Measurements from ENCODE around the gene ABLIM2.

Gene ABLIM2

GRCh38 chr4:7929118-7929951 is 229.3 kb downstream of the ABLIM2 start (continued):
- TF ChIP-seq, protein P1, sequence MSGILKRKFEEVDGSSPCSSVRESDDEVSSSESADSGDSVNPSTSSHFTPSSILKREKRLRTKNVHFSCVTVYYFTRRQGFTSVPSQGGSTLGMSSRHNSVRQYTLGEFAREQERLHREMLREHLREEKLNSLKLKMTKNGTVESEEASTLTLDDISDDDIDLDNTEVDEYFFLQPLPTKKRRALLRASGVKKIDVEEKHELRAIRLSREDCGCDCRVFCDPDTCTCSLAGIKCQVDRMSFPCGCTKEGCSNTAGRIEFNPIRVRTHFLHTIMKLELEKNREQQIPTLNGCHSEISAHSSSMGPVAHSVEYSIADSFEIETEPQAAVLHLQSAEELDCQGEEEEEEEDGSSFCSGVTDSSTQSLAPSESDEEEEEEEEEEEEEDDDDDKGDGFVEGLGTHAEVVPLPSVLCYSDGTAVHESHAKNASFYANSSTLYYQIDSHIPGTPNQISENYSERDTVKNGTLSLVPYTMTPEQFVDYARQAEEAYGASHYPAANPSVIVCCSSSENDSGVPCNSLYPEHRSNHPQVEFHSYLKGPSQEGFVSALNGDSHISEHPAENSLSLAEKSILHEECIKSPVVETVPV (CRISPR knock-in tag; IDR thresholded peaks at IDR 0.05), result no peak
- TF ChIP-seq OSR1 (CRISPR knock-in tag; IDR thresholded peaks at IDR 0.05) (no peak), ZNF8 (CRISPR knock-in tag; IDR thresholded peaks at IDR 0.05) (no peak), ZC3H10 (CRISPR knock-in tag; IDR thresholded peaks at IDR 0.05) (no peak)

- no peak for TF ChIP-seq RARB (CRISPR knock-in tag; IDR thresholded peaks at IDR 0.05)
- no peak for TF ChIP-seq POU6F1 (CRISPR knock-in tag; IDR thresholded peaks at IDR 0.05; ENCODE audit: borderline replicate concordance, low read depth)
- TF ChIP-seq CSDC2 (CRISPR knock-in tag; IDR thresholded peaks at IDR 0.05), result no peak
- TF ChIP-seq, protein P2, sequence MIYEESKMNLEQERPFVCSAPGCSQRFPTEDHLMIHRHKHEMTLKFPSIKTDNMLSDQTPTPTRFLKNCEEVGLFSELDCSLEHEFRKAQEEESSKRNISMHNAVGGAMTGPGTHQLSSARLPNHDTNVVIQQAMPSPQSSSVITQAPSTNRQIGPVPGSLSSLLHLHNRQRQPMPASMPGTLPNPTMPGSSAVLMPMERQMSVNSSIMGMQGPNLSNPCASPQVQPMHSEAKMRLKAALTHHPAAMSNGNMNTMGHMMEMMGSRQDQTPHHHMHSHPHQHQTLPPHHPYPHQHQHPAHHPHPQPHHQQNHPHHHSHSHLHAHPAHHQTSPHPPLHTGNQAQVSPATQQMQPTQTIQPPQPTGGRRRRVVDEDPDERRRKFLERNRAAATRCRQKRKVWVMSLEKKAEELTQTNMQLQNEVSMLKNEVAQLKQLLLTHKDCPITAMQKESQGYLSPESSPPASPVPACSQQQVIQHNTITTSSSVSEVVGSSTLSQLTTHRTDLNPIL (CRISPR knock-in tag; IDR thresholded peaks at IDR 0.05; ENCODE audit: low read depth), result no peak
- ATAC-seq, result no peak
Measured at GRCh38 chr4:7928711-7929110, 229.9 kb downstream of the ABLIM2 start.

DNA sequence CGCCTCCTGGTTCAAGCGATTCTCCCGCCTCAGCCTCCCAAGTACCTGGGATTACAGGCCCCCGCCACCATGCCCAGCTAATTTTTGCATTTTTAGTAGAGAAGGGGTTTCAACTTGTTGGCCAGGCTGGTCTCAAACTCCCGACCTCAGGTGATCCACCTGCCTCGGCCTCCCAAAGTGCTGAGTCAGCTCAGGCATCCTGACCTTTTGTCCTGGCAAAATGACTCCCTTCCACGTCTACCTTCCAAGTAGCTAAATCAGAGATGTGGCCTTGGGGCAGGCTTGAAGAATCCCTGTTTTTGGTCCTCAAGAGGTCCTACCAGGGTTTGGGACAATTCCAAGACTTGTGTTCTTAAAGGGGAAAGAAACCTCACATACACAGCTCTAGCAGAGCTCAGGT is 231.8 kb downstream of the ABLIM2 start:
- TF ChIP-seq ARNTL (CRISPR knock-in tag; IDR thresholded peaks at IDR 0.05; ENCODE audit: borderline replicate concordance, low read depth) (no peak), ZFP30 (CRISPR knock-in tag; IDR thresholded peaks at IDR 0.05) (no peak), ZC3H10 (CRISPR knock-in tag; IDR thresholded peaks at IDR 0.05) (no peak), RARB (CRISPR knock-in tag; IDR thresholded peaks at IDR 0.05) (no peak), ESRRG (CRISPR knock-in tag; IDR thresholded peaks at IDR 0.05) (no peak), ZNF565 (CRISPR knock-in tag; conservative IDR thresholded peaks at IDR 0.05; ENCODE audit: low read depth) (no peak), PPARA (CRISPR knock-in tag; IDR thresholded peaks at IDR 0.05; ENCODE audit: borderline replicate concordance) (no peak), ZFP3 (CRISPR knock-in tag; IDR thresholded peaks at IDR 0.05) (no peak), POU6F1 (CRISPR knock-in tag; IDR thresholded peaks at IDR 0.05; ENCODE audit: borderline replicate concordance, low read depth) (no peak), ZNF8 (CRISPR knock-in tag; IDR thresholded peaks at IDR 0.05) (no peak), CSDC2 (CRISPR knock-in tag; IDR thresholded peaks at IDR 0.05) (no peak), TOX (CRISPR knock-in tag; IDR thresholded peaks at IDR 0.05; ENCODE audit: borderline replicate concordance) (no peak), PATZ1 (CRISPR knock-in tag; IDR thresholded peaks at IDR 0.05; ENCODE audit: borderline replicate concordance) (no peak), TCF4 (CRISPR knock-in tag; IDR thresholded peaks at IDR 0.05; ENCODE audit: borderline replicate concordance) (no peak), SNAI2 (CRISPR knock-in tag; IDR thresholded peaks at IDR 0.05) (no peak), BACH2 (CRISPR knock-in tag; IDR thresholded peaks at IDR 0.05; ENCODE audit: borderline replicate concordance) (no peak), OSR1 (CRISPR knock-in tag; IDR thresholded peaks at IDR 0.05) (no peak)
- TF ChIP-seq, protein P2 (CRISPR knock-in tag; IDR thresholded peaks at IDR 0.05; ENCODE audit: low read depth), result no peak
- TF ChIP-seq, protein P3, sequence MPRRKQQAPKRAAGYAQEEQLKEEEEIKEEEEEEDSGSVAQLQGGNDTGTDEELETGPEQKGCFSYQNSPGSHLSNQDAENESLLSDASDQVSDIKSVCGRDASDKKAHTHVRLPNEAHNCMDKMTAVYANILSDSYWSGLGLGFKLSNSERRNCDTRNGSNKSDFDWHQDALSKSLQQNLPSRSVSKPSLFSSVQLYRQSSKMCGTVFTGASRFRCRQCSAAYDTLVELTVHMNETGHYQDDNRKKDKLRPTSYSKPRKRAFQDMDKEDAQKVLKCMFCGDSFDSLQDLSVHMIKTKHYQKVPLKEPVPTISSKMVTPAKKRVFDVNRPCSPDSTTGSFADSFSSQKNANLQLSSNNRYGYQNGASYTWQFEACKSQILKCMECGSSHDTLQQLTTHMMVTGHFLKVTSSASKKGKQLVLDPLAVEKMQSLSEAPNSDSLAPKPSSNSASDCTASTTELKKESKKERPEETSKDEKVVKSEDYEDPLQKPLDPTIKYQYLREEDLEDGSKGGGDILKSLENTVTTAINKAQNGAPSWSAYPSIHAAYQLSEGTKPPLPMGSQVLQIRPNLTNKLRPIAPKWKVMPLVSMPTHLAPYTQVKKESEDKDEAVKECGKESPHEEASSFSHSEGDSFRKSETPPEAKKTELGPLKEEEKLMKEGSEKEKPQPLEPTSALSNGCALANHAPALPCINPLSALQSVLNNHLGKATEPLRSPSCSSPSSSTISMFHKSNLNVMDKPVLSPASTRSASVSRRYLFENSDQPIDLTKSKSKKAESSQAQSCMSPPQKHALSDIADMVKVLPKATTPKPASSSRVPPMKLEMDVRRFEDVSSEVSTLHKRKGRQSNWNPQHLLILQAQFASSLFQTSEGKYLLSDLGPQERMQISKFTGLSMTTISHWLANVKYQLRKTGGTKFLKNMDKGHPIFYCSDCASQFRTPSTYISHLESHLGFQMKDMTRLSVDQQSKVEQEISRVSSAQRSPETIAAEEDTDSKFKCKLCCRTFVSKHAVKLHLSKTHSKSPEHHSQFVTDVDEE (CRISPR knock-in tag; IDR thresholded peaks at IDR 0.05), result no peak
- TF ChIP-seq, protein P1 (CRISPR knock-in tag; IDR thresholded peaks at IDR 0.05), result no peak
- no peak for ATAC-seq

Measured in SK-N-SH treated with all-trans-retinoic acid at 6 μM for 48 hours (cell line).